GM18951 (cell line): ENCODE results near the gene ANAPC7.

Experiments
- POLR2A ChIP-seq: IDR thresholded peaks from 4 replicates; pipeline ENCODE4 v1.6.1; 2011; ENCODE audit warnings: mild to moderate bottlenecking; ENCODE audit not compliant: insufficient read length, insufficient read depth; ENCODE audit errors: extremely low read depth
- in situ Hi-C: fragments of 300-500 bp; cut with MboI; formaldehyde crosslinking; loops from one replicate; pipeline ENCODE4 v1.12.0; 2022; ENCODE audit warnings: low sequenced_read_pairs, mixed read lengths, inconsistent platforms; ENCODE audit not compliant: unreplicated experiment

The ANAPC7 gene

DNA sequence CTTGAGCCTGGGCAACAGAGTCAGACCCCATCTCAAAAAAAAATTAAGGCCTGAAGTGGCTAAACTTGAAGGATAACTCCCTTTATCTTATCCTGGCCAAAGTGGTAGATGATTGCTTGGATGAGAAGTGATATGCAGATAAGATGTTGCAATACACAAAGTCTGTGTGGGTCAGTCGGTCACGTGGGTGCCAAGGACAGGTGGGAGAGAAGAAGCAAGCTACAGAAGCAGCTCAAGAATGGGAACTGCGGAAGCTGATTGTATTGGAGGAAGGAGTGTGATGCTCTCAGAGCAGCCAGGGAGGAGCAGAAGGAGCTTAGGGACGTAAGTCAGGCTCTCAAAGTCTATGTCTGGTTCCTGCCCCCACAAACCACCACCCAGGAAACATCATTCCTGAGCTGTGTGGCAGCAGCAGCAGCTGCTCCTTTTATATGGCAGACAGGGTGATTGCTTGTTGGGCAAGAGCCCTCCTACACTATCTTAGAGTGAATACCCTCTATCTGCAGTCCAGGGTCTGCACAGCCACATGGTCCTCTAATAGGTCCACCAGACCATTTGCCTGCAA is 67.9 kb downstream of the ANAPC7 start:
- peak; percentile 19 for TF ChIP-seq POLR2A
- in situ Hi-C loops: no loop called here

DNA sequence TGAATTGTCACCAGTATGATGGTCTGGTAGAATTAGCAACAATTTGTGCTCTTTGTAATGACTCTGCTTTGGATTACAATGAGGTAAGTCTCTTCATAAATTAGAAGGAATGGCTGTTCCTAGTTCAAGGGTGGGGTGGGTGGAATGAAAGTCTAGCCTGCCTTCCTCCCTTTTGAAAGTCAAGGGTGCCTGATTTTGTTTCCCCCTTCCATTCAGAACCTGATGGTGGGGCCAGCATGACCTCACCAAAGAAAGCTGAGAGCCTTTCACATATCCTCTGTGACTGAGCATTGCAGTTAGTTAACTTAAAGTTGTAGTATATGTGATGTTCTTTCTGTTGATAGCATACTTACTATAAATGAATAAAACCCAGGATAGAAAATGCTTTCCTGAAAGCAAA is 70.3 kb downstream of the ANAPC7 start:
- TF ChIP-seq POLR2A: no peak
- in situ Hi-C loops: no loop called here

- in situ Hi-C loops: no loop called here
- no peak for TF ChIP-seq POLR2A
Observed at GRCh38 chr12:110330544-110330943, 73.0 kb downstream of the ANAPC7 start.

GRCh38 chr12:110330124-110330523 is 73.4 kb downstream of the ANAPC7 start:
- no peak for TF ChIP-seq POLR2A
- in situ Hi-C loops: no loop called here

GRCh38 chr12:110329710-110330109 is 73.8 kb downstream of the ANAPC7 start:
- TF ChIP-seq POLR2A: no peak
- in situ Hi-C loops: no loop called here
